Measurements from ENCODE around the gene CNMD.

Gene CNMD

DNA sequence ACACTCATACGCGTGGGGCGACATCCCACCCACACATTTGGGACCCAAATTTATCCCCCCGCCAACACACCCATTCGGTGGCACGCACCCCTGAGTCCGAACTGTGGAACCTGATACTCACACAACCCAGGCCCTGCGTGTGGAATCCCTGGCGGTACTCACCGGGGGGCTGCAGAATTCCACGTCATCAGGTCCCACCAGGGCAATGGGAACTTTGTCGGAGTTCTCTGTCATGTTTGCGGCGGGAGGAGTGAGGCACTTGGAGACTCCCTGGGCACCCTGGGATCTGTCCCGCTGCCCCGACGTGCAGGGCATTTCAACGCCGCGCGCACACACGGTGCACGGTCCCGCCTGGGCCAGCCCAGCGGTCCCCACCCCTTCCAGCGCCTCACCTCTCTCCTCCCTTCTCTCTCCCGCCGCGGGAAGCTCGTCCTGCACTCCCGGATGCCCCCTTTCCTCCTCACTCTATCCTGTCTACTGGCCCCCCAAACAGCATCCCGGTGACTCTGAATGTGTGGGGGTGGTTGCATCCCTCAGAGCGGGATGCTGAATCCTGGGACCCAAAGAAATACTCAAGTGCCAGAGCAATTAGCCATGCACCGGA is at the start of gene CNMD:
Gene CNMD, minus strand, starts transcription at position 353 of the 604 bp plus-strand sequence. Its CDS starts 119 bp downstream, at position 234.
- no peak for TF ChIP-seq CTCF (conservative IDR thresholded peaks at IDR 0.05; ENCODE audit: low read depth, low read length)
- DNase-seq (ENCODE audit: low read depth), result no peak
- H3K4me3 ChIP-seq (ENCODE audit: low read depth, low read length), result peak within 1 kb of the TSS; percentile 28

- no peak overlapping the region for H3K4me3 ChIP-seq (ENCODE audit: low read depth, low read length)
- no peak for TF ChIP-seq CTCF (conservative IDR thresholded peaks at IDR 0.05; ENCODE audit: low read depth, low read length)
- DNase-seq (ENCODE audit: low read depth), result no peak
Observed at GRCh38 chr13:52788011-52788410, 48.4 kb upstream of the CNMD start.

DNA sequence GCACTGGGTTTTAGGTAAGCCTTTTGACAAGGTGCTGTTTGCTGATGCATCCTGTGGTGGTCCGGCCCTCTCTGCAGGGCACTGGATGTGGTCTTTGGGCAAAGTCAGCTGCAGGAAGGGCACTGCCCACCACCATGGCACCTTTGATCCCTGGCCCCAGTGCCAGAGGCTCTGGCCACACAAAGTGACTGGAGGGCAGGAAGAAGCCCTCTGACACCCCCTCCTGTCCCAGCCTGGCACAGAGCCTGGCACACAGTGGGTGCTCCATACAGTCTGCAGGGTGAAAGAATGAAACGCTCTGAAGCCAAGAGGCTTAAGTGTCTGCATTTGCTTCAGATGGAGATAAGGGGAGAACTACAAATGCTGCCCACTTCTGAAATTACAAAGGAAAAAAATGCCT is 47.6 kb upstream of the CNMD start:
- no peak for TF ChIP-seq CTCF (conservative IDR thresholded peaks at IDR 0.05; ENCODE audit: low read depth, low read length)
- no peak for DNase-seq (ENCODE audit: low read depth)
- no peak overlapping the region for H3K4me3 ChIP-seq (ENCODE audit: low read depth, low read length)

DNA sequence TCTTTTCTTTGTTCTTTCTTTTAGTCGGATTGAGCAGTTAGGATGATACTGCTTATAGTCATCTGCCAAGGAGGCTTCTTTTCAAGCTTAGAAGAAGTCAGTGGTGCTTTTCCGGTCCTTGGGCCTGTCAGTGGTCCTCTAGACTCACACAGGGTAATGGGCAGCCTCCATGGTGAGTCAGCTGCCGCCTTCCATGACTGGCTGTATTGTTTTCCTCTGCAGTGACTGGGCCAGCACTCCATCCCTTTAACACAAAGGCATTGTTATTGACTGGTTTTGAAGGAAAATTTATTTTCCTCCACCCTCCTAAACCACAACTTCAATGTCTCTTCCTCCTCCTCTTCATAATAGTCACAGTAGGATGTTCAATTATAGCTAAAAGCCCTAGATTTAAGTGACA is 47.1 kb upstream of the CNMD start:
- no peak overlapping the region for H3K4me3 ChIP-seq (ENCODE audit: low read depth, low read length)
- no peak for TF ChIP-seq CTCF (conservative IDR thresholded peaks at IDR 0.05; ENCODE audit: low read depth, low read length)
- no peak for DNase-seq (ENCODE audit: low read depth)

DNA sequence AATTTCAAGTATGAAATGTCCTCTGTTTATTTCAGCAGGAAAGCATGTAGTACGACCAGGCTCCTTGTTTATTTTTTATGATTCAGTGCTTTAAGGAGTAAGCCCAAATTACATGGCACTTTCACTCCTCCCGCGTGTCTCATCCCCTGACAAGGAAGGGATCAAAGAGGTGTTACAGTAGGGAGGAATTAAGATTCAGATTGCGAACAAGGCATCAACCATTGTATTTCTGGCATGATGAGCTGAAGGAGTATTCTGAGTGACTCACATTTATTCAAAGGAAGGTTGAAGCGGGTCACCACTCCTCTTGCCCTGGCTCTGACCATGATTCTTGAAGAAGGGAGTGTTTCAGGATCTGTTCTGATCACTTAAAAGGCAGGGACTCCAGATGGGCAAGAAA is 46.1 kb upstream of the CNMD start:
- TF ChIP-seq CTCF (conservative IDR thresholded peaks at IDR 0.05; ENCODE audit: low read depth, low read length), result no peak
- no peak overlapping the region for H3K4me3 ChIP-seq (ENCODE audit: low read depth, low read length)
- DNase-seq (ENCODE audit: low read depth), result no peak

DNA sequence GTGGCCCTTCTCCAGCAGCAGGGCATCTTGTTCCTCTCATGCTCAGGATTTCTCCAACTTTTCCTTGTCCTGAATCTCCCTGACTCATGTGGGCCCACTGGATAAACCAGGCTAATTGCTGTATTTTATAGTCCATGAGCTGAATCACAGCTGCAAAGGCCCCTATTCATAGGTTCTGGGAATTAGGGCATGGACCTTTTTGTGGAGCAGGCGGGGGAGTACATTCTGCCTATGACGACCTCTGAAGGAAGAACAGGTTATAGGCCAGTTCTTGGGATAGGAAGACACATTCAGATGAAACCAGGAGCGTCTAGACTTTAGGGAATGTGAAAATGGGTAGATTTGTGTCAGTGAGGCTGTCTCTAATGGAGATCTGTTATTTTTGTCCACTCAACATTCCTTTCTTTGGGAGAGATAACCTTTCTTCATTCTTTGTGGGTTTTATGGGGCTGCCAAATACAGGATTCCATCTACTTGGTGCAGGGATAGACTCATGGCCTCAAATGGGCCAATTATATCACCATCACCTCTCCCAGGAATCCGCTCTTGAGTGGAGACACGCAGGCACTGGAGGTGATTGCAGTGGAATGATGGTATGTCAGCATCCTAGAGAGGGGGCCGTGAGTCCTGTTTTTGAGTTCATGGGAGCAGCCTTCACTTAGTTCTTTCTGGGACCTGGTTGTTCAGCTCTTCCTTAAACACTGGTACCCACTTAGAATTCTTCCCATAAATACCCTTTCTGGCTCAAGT is 45.1 kb upstream of the CNMD start:
- DNase-seq (ENCODE audit: low read depth), result no peak
- TF ChIP-seq CTCF (conservative IDR thresholded peaks at IDR 0.05; ENCODE audit: low read depth, low read length), result no peak
- no peak overlapping the region for H3K4me3 ChIP-seq (ENCODE audit: low read depth, low read length)

DNA sequence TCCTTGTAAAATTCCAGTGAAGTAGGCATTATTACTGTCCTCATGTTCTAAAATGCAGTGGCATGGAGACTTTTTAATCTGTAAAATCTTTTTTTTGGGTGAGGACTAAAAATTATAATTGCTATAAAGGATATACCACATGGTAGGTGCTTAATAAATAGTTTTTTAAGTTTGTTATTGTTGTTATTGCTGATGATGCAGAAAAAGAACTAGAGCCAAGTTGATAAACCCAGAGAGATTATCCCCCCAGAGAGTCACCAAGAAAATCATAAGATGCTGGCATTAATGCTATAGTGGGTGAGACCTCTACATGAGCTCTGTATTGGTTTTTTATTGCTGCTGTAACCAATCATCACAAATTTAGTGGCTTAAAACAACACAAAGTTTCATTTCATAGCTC is 44.3 kb upstream of the CNMD start:
- TF ChIP-seq CTCF (conservative IDR thresholded peaks at IDR 0.05; ENCODE audit: low read depth, low read length), result no peak
- no peak for DNase-seq (ENCODE audit: low read depth)
- H3K4me3 ChIP-seq (ENCODE audit: low read depth, low read length), result no peak overlapping the region
